K562 (cell line): ENCODE data around the gene SP100. TPM values are rescaled to one million over a fixed set of nuclear protein-coding genes. Genes with fewer than 3 reads are reported as not detected.

Experiments used
- ATAC-seq: fragments of 200-7000 bp; cut with Tn5 transposase; 3 replicates; pipeline ENCODE4 v1.9.1; 2020; ENCODE audit warnings: moderate library complexity
- BruUV-seq: library from RNA; stranded (reverse); fragments of 400-500 nt; replicated peaks from 2 replicates; lab custom pipeline; 2021; lab: Mats Ljungman, UMichigan
- CTCF ChIA-PET: fragments of 300-600 bp; formaldehyde crosslinking; extraction: SDS; loops from one replicate; lab custom pipeline; 2021; ENCODE audit warnings: low intra/inter-chr PET ratio; lab: Yijun Ruan, JAX
- POLR2A ChIA-PET: fragments of 300-600, 350-650 bp; sonication (Branson Sonifier 250); formaldehyde crosslinking; extraction: SDS; loops from one replicate; lab custom pipeline; 2021; ENCODE audit warnings: antibody characterized with exemption, inconsistent platforms; lab: Yijun Ruan, JAX
- DNase-seq, 4 experiments: peaks; one replicate each; pipeline versions ENCODE4 v3.0.0 to v3.0.0-alpha.2; 2011 to 2018; ENCODE audit warnings: low spot score in 3 of 4, mixed read lengths in 3 of 4; ENCODE audit errors: extremely low read depth in 1 of 4
- FAIRE-seq: peaks from 2 replicates; lab custom pipeline; 2011; peaks lifted over from hg19 to GRCh38; lab: Jason Lieb, UNC
- H2AFZ ChIP-seq: 2 replicates; pipeline ENCODE4 v1.6.0; 2011; ENCODE audit warnings: low read depth, low read length, control low read depth, inconsistent platforms
- H3K27ac ChIP-seq: fragments of 200-600 bp; 3 replicates; pipeline ENCODE4 v1.8.0; 2011; ENCODE audit warnings: low read depth, mild to moderate bottlenecking, control low read depth, inconsistent platforms, low read length, moderate library complexity, mixed read lengths; ENCODE audit errors: extremely low read depth
- H3K27me3 ChIP-seq, 2 experiments: fragments of 300-600 bp in 1 of 2; 2 replicates in 1 of 2; 3 replicates in 1 of 2; pipeline versions ENCODE4 v1.6.0 to v1.8.0; 2011; ENCODE audit warnings: inconsistent platforms in 2 of 2, low read length in 2 of 2, mild to moderate bottlenecking in 1 of 2, mixed read lengths in 1 of 2, moderate library complexity in 1 of 2; ENCODE audit not compliant: control insufficient read depth in 2 of 2, insufficient read depth in 2 of 2
- H3K36me3 ChIP-seq: fragments of 300-600 bp; 3 replicates; pipeline ENCODE4 v1.8.0; 2011; ENCODE audit warnings: mild to moderate bottlenecking, low read length, inconsistent platforms; ENCODE audit not compliant: control insufficient read depth, insufficient read depth
- H3K4me1 ChIP-seq, 2 experiments: fragments of 200-600 bp in 1 of 2; replicated peaks in 1 of 2; 2 replicates in 1 of 2; 3 replicates in 1 of 2; pipeline versions ENCODE4 v1.5.1 to v1.8.0; 2011; ENCODE audit warnings: inconsistent platforms in 2 of 2, low read length in 2 of 2, mild to moderate bottlenecking in 1 of 2, mixed read lengths in 1 of 2, moderate library complexity in 1 of 2; ENCODE audit not compliant: control insufficient read depth in 2 of 2, insufficient read depth in 2 of 2
- H3K4me2 ChIP-seq: 2 replicates; pipeline ENCODE4 v1.6.1; 2011; ENCODE audit warnings: low read length, control low read depth, inconsistent platforms, mixed read lengths; ENCODE audit not compliant: insufficient read depth
- H3K4me3 ChIP-seq: fragments of 200-600 bp; sonication (generic), shearing (Covaris generic); 2 replicates; pipeline ENCODE4 v1.5.1; 2016; ENCODE audit warnings: control low read depth, inconsistent platforms
- H3K79me2 ChIP-seq: fragments of 200-600 bp; 3 replicates; pipeline ENCODE4 v1.8.0; 2011; ENCODE audit warnings: low read length, inconsistent platforms; ENCODE audit not compliant: control insufficient read depth, insufficient read depth
- H3K9ac ChIP-seq, 2 experiments: 2 replicates each; pipeline versions ENCODE4 v1.6.0 to v1.6.1; 2011; ENCODE audit warnings: low read depth in 2 of 2, low read length in 2 of 2, control low read depth in 1 of 2, inconsistent platforms in 1 of 2, mild to moderate bottlenecking in 1 of 2, mixed read lengths in 1 of 2; ENCODE audit not compliant: insufficient read depth in 1 of 2
- H3K9me1 ChIP-seq: one replicate; pipeline ENCODE4 v1.6.0; 2011; ENCODE audit warnings: inconsistent platforms, mild to moderate bottlenecking, low read length, moderate library complexity; ENCODE audit not compliant: control insufficient read depth, insufficient read depth
- H3K9me3 ChIP-seq: replicated peaks from 2 replicates; pipeline ENCODE4 v1.5.1; 2011; ENCODE audit warnings: low read depth, low read length, inconsistent platforms; ENCODE audit not compliant: control insufficient read depth, insufficient read depth
- H4K20me1 ChIP-seq: replicated peaks from 2 replicates; pipeline ENCODE4 v1.6.1; 2011; ENCODE audit warnings: low read length, inconsistent platforms, mixed read lengths; ENCODE audit not compliant: control insufficient read depth, insufficient read depth
- ADNP ChIP-seq: fragments of 200-800 bp; sonication (Bioruptor generic); IDR thresholded peaks from 2 replicates; pipeline ENCODE4 v1.6.1; 2016; ENCODE audit warnings: missing genetic modification characterization, missing compliant biosample characterization
- ARID2 ChIP-seq: fragments of 450-650 bp; IDR thresholded peaks from 2 replicates; pipeline ENCODE4 v1.6.1; 2017; ENCODE audit warnings: antibody characterized with exemption, mild to moderate bottlenecking
- BRD9 ChIP-seq: fragments of 450-650 bp; IDR thresholded peaks from 2 replicates; pipeline ENCODE4 v1.6.1; 2018; ENCODE audit warnings: low read depth; ENCODE audit not compliant: partially characterized antibody
- CCNT2 ChIP-seq: IDR thresholded peaks from 2 replicates; pipeline ENCODE4 v1.6.1; 2011; ENCODE audit warnings: borderline replicate concordance, low read depth, mild to moderate bottlenecking, moderate library complexity, mixed read lengths, low read length; ENCODE audit not compliant: insufficient read length; ENCODE audit errors: extremely low read depth
- KLF16 ChIP-seq: IDR thresholded peaks from 2 replicates; pipeline ENCODE4 v1.6.1; 2016; ENCODE audit warnings: antibody characterized with exemption
- KLF6 ChIP-seq: fragments of 250-450 bp; sonication (Bioruptor Pico); IDR thresholded peaks from 2 replicates; pipeline ENCODE4 v1.4.0; 2020; ENCODE audit warnings: mild to moderate bottlenecking, moderate library complexity, borderline replicate concordance
- MLX ChIP-seq, 2 experiments: fragments of 450-650 bp in 1 of 2; sonication (generic) in 1 of 2; formaldehyde crosslinking; conservative IDR thresholded peaks; 2 replicates each; pipeline versions ENCODE4 v1.4.0 to v1.8.1; 2020 to 2022; ENCODE audit warnings: mild to moderate bottlenecking in 1 of 2, missing genetic modification reagents in 1 of 2
- PURB ChIP-seq: sonication (generic); formaldehyde crosslinking; IDR thresholded peaks from 2 replicates; pipeline ENCODE4 v1.9.0; 2021; ENCODE audit warnings: low read depth, mild to moderate bottlenecking, missing genetic modification reagents
- RAD21 ChIP-seq, 2 experiments: fragments of 250-450 bp in 1 of 2; fragments of 450-650 bp in 1 of 2; sonication (Bioruptor Pico) in 1 of 2; formaldehyde crosslinking in 1 of 2; IDR thresholded peaks in 1 of 2; conservative IDR thresholded peaks in 1 of 2; 2 replicates each; pipeline versions ENCODE4 v1.4.0 to v1.8.0; 2020 to 2022; ENCODE audit warnings: mild to moderate bottlenecking in 2 of 2, moderate library complexity in 1 of 2
- RNF219 ChIP-seq: fragments of 250-450 bp; sonication (Bioruptor Pico); IDR thresholded peaks from 2 replicates; pipeline ENCODE4 v1.5.0; 2022; ENCODE audit warnings: mild to moderate bottlenecking
- SPI1 ChIP-seq: IDR thresholded peaks from 2 replicates; pipeline ENCODE4 v1.6.1; 2011; ENCODE audit warnings: low read depth, low read length, control low read depth, borderline replicate concordance
- TAF15 ChIP-seq: fragments of 200-400 bp; formaldehyde crosslinking; IDR thresholded peaks from 2 replicates; pipeline ENCODE4 v1.6.1; 2017; ENCODE audit warnings: mild to moderate bottlenecking, low read depth, low read length, moderate library complexity
- TFAP4 ChIP-seq: sonication (generic); formaldehyde crosslinking; IDR thresholded peaks from 2 replicates; pipeline ENCODE4 v1.8.0; 2022; ENCODE audit warnings: missing genetic modification reagents, mild to moderate bottlenecking, moderate library complexity, borderline replicate concordance
- ZC3H11A ChIP-seq: IDR thresholded peaks from 2 replicates; pipeline ENCODE4 v1.6.1; 2012; ENCODE audit warnings: low read depth, low read length, improper control_type of control experiment
- ZC3H8 ChIP-seq: fragments of 450-650 bp; IDR thresholded peaks from 2 replicates; pipeline ENCODE4 v1.6.1; 2017
- ZNF121 ChIP-seq: sonication (generic); formaldehyde crosslinking; conservative IDR thresholded peaks from 2 replicates; pipeline ENCODE4 v1.8.0; 2022; ENCODE audit warnings: missing genetic modification reagents
- ZNF175 ChIP-seq: fragments of 200-800 bp; sonication (Bioruptor generic); IDR thresholded peaks from 2 replicates; pipeline ENCODE4 v1.6.1; 2016; ENCODE audit warnings: low read depth, mild to moderate bottlenecking, missing genetic modification characterization, missing compliant biosample characterization
- ZNF395 ChIP-seq: fragments of 200-800 bp; sonication (Bioruptor generic); IDR thresholded peaks from 2 replicates; pipeline ENCODE4 v1.6.1; 2017; ENCODE audit warnings: missing genetic modification characterization, missing compliant biosample characterization
- ZZZ3 ChIP-seq: fragments of 450-650 bp; IDR thresholded peaks from 2 replicates; pipeline ENCODE4 v1.6.1; 2016; ENCODE audit warnings: antibody characterized with exemption, mild to moderate bottlenecking, moderate library complexity
- WGBS: fragments of 100-300 bp; shearing (Covaris generic); methylation state at CpG from one replicate; pipeline ENCODE4 v1.1.6; 2016; ENCODE audit warnings: low coverage, mixed read lengths; ENCODE audit not compliant: insufficient coverage; ENCODE audit errors: missing lambda C conversion rate; 5-methylcytosine and 5-hydroxymethylcytosine counted together
- in situ Hi-C: fragments of 300-500 bp; cut with MboI; formaldehyde crosslinking; loops from 4 replicates; pipeline ENCODE4 v1.15.0; 2018; ENCODE audit warnings: inconsistent platforms, mixed read lengths
- intact Hi-C: fragments of 100-400 bp; cut with micrococcal nuclease; formaldehyde crosslinking; loops from 2 replicates; pipeline ENCODE4 v1.14.2; 2022
- polyA plus RNA-seq, 8 experiments: library from polyadenylated mRNA; depleted of rRNA in 4 of 8; stranded (reverse) in 5 of 8; unstranded in 3 of 8; fragments of >200 nt; fragmentation: Nextera tagmentation in 2 of 8; fragmentation: Illumina TruSeq in 1 of 8; extraction: Ambion mirVana in 2 of 8; extraction: Trizol in 1 of 8; gene quantifications; 2 replicates each; pipeline versions ENCODE4 v1.2.1 to v1.2.3, GENCODE V29; 2011 to 2014; ENCODE audit warnings: inconsistent platforms in 1 of 8, missing spikeins in 1 of 8
- total RNA-seq, 7 experiments: library from RNA; depleted of rRNA in 6 of 7; stranded (reverse); fragments of >200 nt in 6 of 7; fragmentation: Illumina TruSeq in 2 of 7; extraction: Trizol in 2 of 7; gene quantifications; 2 replicates each; pipeline versions ENCODE4 v1.2.1 to v1.2.3, GENCODE V29; 2011 to 2021; ENCODE audit warnings: low replicate concordance in 1 of 7

The SP100 gene
- total and polyA plus RNA-seq, 9 of the 15 experiments (the other 6 are each of a cell fraction or from before 2014, with no cell fraction given): 19.2 to 39.2 (median 34.6) TPM

- no peak overlapping the region for H3K27ac ChIP-seq
- no peak for FAIRE-seq
- POLR2A ChIA-PET: no interaction called here
- TF ChIP-seq TAF15 (no peak), BRD9 (no peak), TFAP4 (CRISPR knock-in tag) (no peak), ZC3H8 (no peak), CCNT2 (no peak), ZNF121 (CRISPR knock-in tag) (no peak), SPI1 (no peak), KLF6 (CRISPR knock-in tag) (no peak), ZNF175 (CRISPR knock-in tag) (no peak), ADNP (tag) (no peak), ZZZ3 (no peak), ARID2 (no peak), MLX (CRISPR knock-in tag; conservative IDR thresholded peaks at IDR 0.05) (no peak), PURB (CRISPR knock-in tag) (no peak), ZC3H11A (no peak), KLF16 (no peak), ZNF395 (no peak), RAD21 (CRISPR knock-in tag; conservative IDR thresholded peaks at IDR 0.05 in 1 of 2, IDR thresholded peaks at IDR 0.05 in 1 of 2) (no peak), RNF219 (CRISPR knock-in tag) (no peak)
Observed at GRCh38 chr2:230400454-230400853, 15.5 kb upstream of the SP100 start.

More at GRCh38 chr2:230400454-230400853, 15.5 kb upstream of the SP100 start:
- intact Hi-C loops: no loop called here
- Histone ChIP-seq H3K9me1 (no peaks in the 10 kb centered on the region), H2AFZ (no peak overlapping the region), H3K9me3 (no peaks in the 10 kb centered on the region), H3K4me3 (no peak overlapping the region), H3K4me2 (no peak overlapping the region), H3K9ac (no peak overlapping the region), H3K4me1 (peaks cover 0 to 10% of the 10 kb centered on the region in 2 experiments; a peak in 2 of 5 replicates), H3K36me3 (peaks cover 3% of the 10 kb centered on the region; the same call in 1 of the 3 replicates), H4K20me1 (no peaks in the 10 kb centered on the region), H3K27me3 (no peaks in the 10 kb centered on the region), H3K79me2 (no peaks in the 10 kb centered on the region)
- DNase-seq (no peak), ATAC-seq (no peak)
- CTCF ChIA-PET: no interaction called here
- no TSS peak for BruUV-seq
- in situ Hi-C loops: no loop called here
- WGBS: 90% methylated on average over 4 of the region's 5 CpGs
